HepG2 (cell line): ENCODE results near the gene ASAP2. TPM values are rescaled to one million over a fixed set of nuclear protein-coding genes. Genes with fewer than 3 reads are reported as not detected.

ENCODE experiments used
- BRD4 ChIP-seq: sonication (generic); formaldehyde crosslinking; IDR thresholded peaks from 2 replicates; pipeline ENCODE4 v1.4.0; 2020; ENCODE audit warnings: missing genetic modification reagents
- CAMTA2 ChIP-seq: sonication (generic); formaldehyde crosslinking; IDR thresholded peaks from 2 replicates; pipeline ENCODE4 v1.4.0; 2020; ENCODE audit warnings: mild to moderate bottlenecking, missing genetic modification reagents, borderline replicate concordance
- CC2D1A ChIP-seq: sonication (generic); formaldehyde crosslinking; IDR thresholded peaks from 2 replicates; pipeline ENCODE4 v1.8.1; 2023; ENCODE audit warnings: mild to moderate bottlenecking, missing genetic modification reagents
- IRX3 ChIP-seq: sonication (generic); formaldehyde crosslinking; IDR thresholded peaks from 2 replicates; pipeline ENCODE4 v1.8.1; 2023; ENCODE audit warnings: mild to moderate bottlenecking, low read depth, missing genetic modification reagents, borderline replicate concordance
- PAX8 ChIP-seq: sonication (generic); formaldehyde crosslinking; IDR thresholded peaks from 2 replicates; pipeline ENCODE4 v1.8.0; 2022; ENCODE audit warnings: mild to moderate bottlenecking, missing genetic modification reagents, borderline replicate concordance
- RXRB ChIP-seq: IDR thresholded peaks from 2 replicates; pipeline ENCODE4 v1.6.1; 2016; ENCODE audit warnings: borderline replicate concordance, missing genetic modification reagents, missing compliant biosample characterization
- SRSF4 ChIP-seq: fragments of 200-400 bp; formaldehyde crosslinking; IDR thresholded peaks from one replicate; pipeline ENCODE4 v1.6.1; 2018; ENCODE audit warnings: mild to moderate bottlenecking, low read depth, low read length, moderate library complexity; ENCODE audit not compliant: poor library complexity, severe bottlenecking
- THYN1 ChIP-seq: sonication (generic); formaldehyde crosslinking; IDR thresholded peaks from 2 replicates; pipeline ENCODE4 v1.8.1; 2023; ENCODE audit warnings: low read depth, mild to moderate bottlenecking, moderate library complexity, missing genetic modification reagents, borderline replicate concordance
- ZBTB39 ChIP-seq: sonication (generic); formaldehyde crosslinking; IDR thresholded peaks from 2 replicates; pipeline ENCODE4 v1.5.0; 2020; ENCODE audit warnings: missing genetic modification reagents
- ZC3H4 ChIP-seq: sonication (generic); formaldehyde crosslinking; IDR thresholded peaks from 2 replicates; pipeline ENCODE4 v1.4.0; 2020; ENCODE audit warnings: missing genetic modification reagents, borderline replicate concordance
- ZMYM3 ChIP-seq: sonication (generic); formaldehyde crosslinking; IDR thresholded peaks from 2 replicates; pipeline ENCODE4 v1.5.1; 2020; ENCODE audit warnings: mild to moderate bottlenecking, missing genetic modification reagents
- ZNF230 ChIP-seq: sonication (generic); formaldehyde crosslinking; IDR thresholded peaks from 2 replicates; pipeline ENCODE4 v1.4.0; 2020; ENCODE audit warnings: mild to moderate bottlenecking, missing genetic modification reagents
- polyA plus RNA-seq, 8 experiments: library from polyadenylated mRNA; depleted of rRNA in 3 of 8; stranded (reverse) in 7 of 8; unstranded in 1 of 8; fragments of >200 nt; fragmentation: Illumina TruSeq in 4 of 8; extraction: Trizol in 4 of 8; gene quantifications; 2 replicates each; pipeline versions ENCODE4 v1.2.1 to v1.2.3, GENCODE V29; 2011 to 2016; ENCODE audit warnings: low read depth in 4 of 8, missing spikeins in 1 of 8, mixed read lengths in 1 of 8; ENCODE audit not compliant: insufficient read depth in 1 of 8
- total RNA-seq, 5 experiments: library from RNA; depleted of rRNA; stranded (reverse); fragments of >200 nt; fragmentation: Illumina TruSeq; extraction: Trizol; gene quantifications; 2 replicates each; pipeline ENCODE4 v1.2.3, GENCODE V29; 2016; ENCODE audit warnings: low read depth in 1 of 5
- TF ChIP-seq, protein P1 (sequence below): sonication (generic); formaldehyde crosslinking; conservative IDR thresholded peaks from 2 replicates; pipeline ENCODE4 v1.4.0; 2020; ENCODE audit warnings: mild to moderate bottlenecking, missing genetic modification reagents, moderate library complexity
- TF ChIP-seq, protein P2 (sequence below): sonication (generic); formaldehyde crosslinking; IDR thresholded peaks from 2 replicates; pipeline ENCODE4 v1.4.0; 2020; ENCODE audit warnings: missing genetic modification reagents, borderline replicate concordance
- TF ChIP-seq, protein P3 (sequence below): sonication (generic); formaldehyde crosslinking; IDR thresholded peaks from 2 replicates; pipeline ENCODE4 v1.4.0; 2020; ENCODE audit warnings: missing genetic modification reagents, mild to moderate bottlenecking, borderline replicate concordance

Gene ASAP2
- total and polyA plus RNA-seq, 2 of the 13 experiments (the other 11 are each of a cell fraction or from before 2014, with no cell fraction given): 7.3 to 22.3 TPM

GRCh38 chr2:9333591-9334171 lies 127.1 kb downstream of the ASAP2 start (continued):
- TF ChIP-seq THYN1 (CRISPR knock-in tag): no peak
- TF ChIP-seq SRSF4: no peak
- no peak for TF ChIP-seq ZC3H4 (CRISPR knock-in tag)
- no peak for TF ChIP-seq CC2D1A (CRISPR knock-in tag)
- peak; percentile 16; the same call in 1 of the 2 replicates for TF ChIP-seq ZMYM3
- TF ChIP-seq BRD4 (CRISPR knock-in tag): no peak
- TF ChIP-seq, protein P1, sequence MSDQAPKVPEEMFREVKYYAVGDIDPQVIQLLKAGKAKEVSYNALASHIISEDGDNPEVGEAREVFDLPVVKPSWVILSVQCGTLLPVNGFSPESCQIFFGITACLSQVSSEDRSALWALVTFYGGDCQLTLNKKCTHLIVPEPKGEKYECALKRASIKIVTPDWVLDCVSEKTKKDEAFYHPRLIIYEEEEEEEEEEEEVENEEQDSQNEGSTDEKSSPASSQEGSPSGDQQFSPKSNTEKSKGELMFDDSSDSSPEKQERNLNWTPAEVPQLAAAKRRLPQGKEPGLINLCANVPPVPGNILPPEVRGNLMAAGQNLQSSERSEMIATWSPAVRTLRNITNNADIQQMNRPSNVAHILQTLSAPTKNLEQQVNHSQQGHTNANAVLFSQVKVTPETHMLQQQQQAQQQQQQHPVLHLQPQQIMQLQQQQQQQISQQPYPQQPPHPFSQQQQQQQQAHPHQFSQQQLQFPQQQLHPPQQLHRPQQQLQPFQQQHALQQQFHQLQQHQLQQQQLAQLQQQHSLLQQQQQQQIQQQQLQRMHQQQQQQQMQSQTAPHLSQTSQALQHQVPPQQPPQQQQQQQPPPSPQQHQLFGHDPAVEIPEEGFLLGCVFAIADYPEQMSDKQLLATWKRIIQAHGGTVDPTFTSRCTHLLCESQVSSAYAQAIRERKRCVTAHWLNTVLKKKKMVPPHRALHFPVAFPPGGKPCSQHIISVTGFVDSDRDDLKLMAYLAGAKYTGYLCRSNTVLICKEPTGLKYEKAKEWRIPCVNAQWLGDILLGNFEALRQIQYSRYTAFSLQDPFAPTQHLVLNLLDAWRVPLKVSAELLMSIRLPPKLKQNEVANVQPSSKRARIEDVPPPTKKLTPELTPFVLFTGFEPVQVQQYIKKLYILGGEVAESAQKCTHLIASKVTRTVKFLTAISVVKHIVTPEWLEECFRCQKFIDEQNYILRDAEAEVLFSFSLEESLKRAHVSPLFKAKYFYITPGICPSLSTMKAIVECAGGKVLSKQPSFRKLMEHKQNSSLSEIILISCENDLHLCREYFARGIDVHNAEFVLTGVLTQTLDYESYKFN (CRISPR knock-in tag): no peak
- TF ChIP-seq, protein P2, sequence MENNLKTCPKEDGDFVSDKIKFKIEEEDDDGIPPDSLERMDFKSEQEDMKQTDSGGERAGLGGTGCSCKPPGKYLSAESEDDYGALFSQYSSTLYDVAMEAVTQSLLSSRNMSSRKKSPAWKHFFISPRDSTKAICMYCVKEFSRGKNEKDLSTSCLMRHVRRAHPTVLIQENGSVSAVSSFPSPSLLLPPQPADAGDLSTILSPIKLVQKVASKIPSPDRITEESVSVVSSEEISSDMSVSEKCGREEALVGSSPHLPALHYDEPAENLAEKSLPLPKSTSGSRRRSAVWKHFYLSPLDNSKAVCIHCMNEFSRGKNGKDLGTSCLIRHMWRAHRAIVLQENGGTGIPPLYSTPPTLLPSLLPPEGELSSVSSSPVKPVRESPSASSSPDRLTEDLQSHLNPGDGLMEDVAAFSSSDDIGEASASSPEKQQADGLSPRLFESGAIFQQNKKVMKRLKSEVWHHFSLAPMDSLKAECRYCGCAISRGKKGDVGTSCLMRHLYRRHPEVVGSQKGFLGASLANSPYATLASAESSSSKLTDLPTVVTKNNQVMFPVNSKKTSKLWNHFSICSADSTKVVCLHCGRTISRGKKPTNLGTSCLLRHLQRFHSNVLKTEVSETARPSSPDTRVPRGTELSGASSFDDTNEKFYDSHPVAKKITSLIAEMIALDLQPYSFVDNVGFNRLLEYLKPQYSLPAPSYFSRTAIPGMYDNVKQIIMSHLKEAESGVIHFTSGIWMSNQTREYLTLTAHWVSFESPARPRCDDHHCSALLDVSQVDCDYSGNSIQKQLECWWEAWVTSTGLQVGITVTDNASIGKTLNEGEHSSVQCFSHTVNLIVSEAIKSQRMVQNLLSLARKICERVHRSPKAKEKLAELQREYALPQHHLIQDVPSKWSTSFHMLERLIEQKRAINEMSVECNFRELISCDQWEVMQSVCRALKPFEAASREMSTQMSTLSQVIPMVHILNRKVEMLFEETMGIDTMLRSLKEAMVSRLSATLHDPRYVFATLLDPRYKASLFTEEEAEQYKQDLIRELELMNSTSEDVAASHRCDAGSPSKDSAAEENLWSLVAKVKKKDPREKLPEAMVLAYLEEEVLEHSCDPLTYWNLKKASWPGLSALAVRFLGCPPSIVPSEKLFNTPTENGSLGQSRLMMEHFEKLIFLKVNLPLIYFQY: 0 out of 2 replicates have a peak, but pooled peaks have one; percentile 37
- TF ChIP-seq ZNF230: 0 out of 2 replicates have a peak, but pooled peaks have one; percentile 44
- no peak for TF ChIP-seq PAX8
- TF ChIP-seq, protein P3, sequence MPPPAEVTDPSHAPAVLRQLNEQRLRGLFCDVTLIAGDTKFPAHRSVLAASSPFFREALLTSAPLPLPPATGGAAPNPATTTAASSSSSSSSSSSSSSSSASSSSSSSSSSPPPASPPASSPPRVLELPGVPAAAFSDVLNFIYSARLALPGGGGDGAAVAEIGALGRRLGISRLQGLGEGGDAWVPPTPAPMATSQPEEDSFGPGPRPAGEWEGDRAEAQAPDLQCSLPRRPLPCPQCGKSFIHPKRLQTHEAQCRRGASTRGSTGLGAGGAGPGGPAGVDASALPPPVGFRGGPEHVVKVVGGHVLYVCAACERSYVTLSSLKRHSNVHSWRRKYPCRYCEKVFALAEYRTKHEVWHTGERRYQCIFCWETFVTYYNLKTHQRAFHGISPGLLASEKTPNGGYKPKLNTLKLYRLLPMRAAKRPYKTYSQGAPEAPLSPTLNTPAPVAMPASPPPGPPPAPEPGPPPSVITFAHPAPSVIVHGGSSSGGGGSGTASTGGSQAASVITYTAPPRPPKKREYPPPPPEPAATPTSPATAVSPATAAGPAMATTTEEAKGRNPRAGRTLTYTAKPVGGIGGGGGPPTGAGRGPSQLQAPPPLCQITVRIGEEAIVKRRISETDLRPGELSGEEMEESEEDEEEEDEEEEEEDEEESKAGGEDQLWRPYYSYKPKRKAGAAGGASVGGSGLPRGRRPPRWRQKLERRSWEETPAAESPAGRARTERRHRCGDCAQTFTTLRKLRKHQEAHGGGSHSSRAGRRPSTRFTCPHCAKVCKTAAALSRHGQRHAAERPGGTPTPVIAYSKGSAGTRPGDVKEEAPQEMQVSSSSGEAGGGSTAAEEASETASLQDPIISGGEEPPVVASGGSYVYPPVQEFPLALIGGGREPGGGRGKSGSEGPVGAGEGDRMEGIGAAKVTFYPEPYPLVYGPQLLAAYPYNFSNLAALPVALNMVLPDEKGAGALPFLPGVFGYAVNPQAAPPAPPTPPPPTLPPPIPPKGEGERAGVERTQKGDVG (CRISPR knock-in tag): no peak
- TF ChIP-seq ZBTB39 (CRISPR knock-in tag): no peak
- no peak for TF ChIP-seq CAMTA2
- TF ChIP-seq RXRB: 0 out of 2 replicates have a peak, but pooled peaks have one; percentile 43
- no peak for TF ChIP-seq IRX3 (CRISPR knock-in tag)
